Measurements from ENCODE around the gene MAPK1IP1L.
"Not testable (repeated sequence)": the region's sequence is repeated elsewhere in the genome, so short reads cannot be mapped to it uniquely, and the experiment has no call there.

MAPK1IP1L gene

DNA sequence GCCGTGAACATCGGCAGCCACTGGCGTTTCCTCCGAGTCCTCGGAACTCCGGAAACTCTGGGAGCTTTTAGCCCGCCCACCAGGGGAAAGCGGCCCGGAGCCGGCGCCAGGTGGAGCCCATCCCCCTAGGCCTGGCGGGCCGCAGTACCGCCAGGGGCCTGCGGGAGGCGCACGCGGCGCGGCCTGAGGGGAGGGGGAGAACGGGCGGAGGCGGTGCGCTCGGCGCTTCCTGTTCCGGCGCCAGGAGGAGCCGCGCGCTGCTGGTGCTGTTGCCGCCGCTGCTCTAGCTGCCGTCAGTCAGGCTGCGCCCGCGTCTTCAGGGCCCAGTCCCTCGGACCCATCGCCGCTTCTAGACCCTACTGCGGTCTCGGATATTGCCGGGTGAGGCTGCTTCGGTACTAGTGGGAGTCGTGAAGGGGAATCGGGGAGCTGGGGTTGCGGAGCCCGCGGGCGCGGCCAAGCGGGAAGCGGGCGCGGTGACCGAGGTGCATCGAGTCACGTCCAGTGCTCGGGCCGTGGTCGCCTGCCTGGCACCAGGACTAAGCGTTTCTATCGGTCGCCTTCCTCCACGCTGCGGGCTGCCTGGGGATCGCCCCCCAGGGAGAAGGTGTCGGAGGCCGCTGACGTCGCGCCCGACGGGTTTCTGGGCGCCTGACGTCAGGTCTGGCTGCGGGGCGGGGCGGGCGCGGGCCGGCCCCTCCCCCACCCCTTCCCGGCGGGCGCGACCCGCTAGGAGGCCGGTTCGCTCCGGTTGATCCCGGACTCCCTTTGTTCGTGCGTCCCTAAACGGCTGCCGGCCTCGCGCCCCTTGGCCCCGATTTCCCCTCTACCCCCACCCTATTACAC is at the start of gene MAPK1IP1L:
MAPK1IP1L (plus strand) TSS at position 225 of the 846 bp plus-strand sequence. CDS start 10,037 bp downstream, outside the sequence.
- DNase-seq: peak; percentile 92

DNA sequence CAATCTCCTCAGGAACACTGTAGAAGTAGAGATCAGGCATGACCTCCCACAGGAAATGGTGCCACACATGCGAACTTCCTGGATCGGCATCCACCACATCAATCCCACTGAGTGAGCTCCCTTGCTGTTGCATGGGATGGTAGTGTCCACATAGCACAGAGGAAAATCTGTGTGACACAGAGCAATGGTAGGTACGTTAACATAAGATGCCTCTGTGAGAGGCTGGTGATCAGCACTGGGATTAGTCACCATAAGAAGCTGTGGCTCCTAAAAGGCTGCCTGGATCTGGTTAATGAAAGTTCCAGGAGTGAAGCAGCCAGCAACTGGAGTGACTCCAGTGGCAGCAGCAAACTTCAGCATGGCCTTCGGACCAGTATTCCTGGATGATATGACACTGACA is 46.4 kb upstream of the MAPK1IP1L start:
- no peak for DNase-seq

DNA sequence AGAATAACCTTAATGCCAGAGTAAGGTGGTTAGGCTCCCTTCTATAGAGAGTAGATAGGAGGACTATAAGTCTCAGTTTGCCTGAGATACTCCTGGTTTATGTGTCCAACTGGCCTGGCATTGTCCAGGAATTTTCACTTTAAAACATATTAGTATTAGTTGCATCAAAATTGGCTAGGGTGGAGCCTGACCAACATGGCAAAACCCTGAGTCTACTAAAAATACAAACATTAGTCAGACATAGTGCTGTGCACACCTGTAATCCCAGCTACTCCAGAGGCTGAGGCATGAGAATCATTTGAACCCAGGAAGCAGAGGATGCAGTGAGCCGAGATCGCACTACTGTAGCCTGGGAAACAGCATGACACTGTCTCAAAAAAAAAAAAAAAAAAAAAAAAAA is 36.4 kb upstream of the MAPK1IP1L start:
- no peak for DNase-seq

GRCh38 chr14:55019968-55020554 is 31.4 kb upstream of the MAPK1IP1L start:
- DNase-seq: no peak

DNA sequence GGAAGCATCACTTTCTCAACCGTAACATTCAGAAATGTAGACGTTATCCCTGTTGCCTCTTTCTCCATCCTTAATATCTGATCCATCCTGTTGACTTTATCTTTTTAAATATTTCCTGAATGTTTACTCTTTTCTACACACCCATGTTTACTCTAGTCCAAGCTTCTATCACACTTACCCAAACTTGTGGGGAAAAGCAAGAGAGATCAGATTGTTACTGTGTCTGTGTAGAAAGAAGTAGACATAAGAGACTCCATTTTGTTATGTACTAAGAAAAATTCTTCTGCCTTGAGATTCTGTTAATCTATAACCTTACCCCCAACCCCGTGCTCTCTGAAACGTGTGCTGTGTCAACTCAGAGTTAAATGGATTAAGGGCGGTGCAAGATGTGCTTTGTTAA is 27.1 kb upstream of the MAPK1IP1L start:
- DNase-seq: not testable (repeated sequence)

- DNase-seq: no peak
Measured at GRCh38 chr14:55025948-55026347, 25.5 kb upstream of the MAPK1IP1L start.

- DNase-seq: no peak
Measured at GRCh38 chr14:55026441-55026792, 25.0 kb upstream of the MAPK1IP1L start.

GRCh38 chr14:55026793-55027561 is 24.5 kb upstream of the MAPK1IP1L start, which contains the start of the genes SOCS4 and WDHD1:
Gene SOCS4 (plus strand): TSS chr14:55027236. CDS start chr14:55043042, 15,806 bp downstream.
Gene WDHD1 (minus strand): TSS chr14:55027099. CDS start chr14:55026787, 312 bp downstream.
- peak; percentile 95 for DNase-seq

GRCh38 chr14:55028066-55028465 is 23.4 kb upstream of the MAPK1IP1L start:
- DNase-seq: no peak

- no peak for DNase-seq
Measured at GRCh38 chr14:55028476-55028875, 23.0 kb upstream of the MAPK1IP1L start.

DNA sequence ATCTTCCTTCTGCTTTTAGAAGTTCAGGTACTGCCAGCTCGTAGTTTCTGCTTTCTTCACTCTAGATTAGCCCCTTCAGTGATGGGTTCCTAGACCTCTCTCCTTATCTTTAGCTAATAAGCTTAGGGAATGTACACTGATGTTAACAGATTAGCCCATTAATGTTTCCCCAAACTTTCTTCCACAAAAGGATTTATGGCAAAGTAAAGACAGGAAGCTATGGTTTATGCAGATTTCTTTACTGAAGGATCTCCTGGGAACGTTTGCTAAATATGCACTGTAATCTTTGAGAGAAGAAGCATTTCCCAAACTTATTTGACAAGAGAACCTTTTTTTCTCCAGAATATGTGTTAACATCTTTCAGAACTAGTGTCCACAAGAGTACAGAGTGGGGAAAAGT is 20.3 kb upstream of the MAPK1IP1L start:
- no peak for DNase-seq

DNA sequence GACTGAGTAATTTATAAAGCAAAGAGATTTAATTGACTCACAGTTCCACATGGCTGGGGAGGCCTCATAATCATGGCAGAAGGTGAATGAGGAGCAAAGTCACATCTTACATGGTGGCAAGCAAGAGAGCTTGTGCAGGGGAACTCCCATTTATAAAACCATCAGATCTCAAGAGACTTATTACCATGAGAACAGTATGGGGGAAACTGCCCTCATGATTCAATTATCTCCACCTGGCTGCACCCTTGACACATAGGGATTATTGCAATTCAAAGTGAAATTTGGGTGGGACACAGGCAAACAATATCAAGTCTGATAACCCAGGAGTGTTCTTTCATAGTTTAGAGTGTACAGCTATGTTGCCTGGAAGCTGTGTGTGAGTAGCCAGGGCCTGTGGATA is 13.5 kb upstream of the MAPK1IP1L start:
- DNase-seq: not testable (repeated sequence)

- no peak for DNase-seq
Measured at GRCh38 chr14:55038708-55039107, 12.7 kb upstream of the MAPK1IP1L start.

- DNase-seq: no peak
Measured at GRCh38 chr14:55043528-55043927, 7.9 kb upstream of the MAPK1IP1L start.

GRCh38 chr14:55045087-55045486 is 6.4 kb upstream of the MAPK1IP1L start:
- DNase-seq: no peak

- no peak for DNase-seq
Measured at GRCh38 chr14:55047301-55048053, 4.0 kb upstream of the MAPK1IP1L start.

- DNase-seq: no peak
Measured at GRCh38 chr14:55048900-55049436, 2.5 kb upstream of the MAPK1IP1L start.

DNA sequence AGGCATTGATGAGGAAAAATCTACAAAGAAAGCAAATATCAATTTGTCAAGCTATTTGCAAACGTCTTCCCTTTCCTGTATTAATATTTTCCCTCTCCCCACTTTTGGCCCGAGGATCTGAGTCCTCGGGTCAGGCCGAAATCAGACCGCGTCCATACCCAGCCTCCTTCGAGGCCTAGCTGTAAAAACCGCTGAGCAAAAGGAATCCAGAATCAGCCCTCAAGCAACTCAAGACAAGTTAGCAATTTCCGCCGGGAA is 353 bp upstream of the MAPK1IP1L start:
- DNase-seq: no peak

DNA sequence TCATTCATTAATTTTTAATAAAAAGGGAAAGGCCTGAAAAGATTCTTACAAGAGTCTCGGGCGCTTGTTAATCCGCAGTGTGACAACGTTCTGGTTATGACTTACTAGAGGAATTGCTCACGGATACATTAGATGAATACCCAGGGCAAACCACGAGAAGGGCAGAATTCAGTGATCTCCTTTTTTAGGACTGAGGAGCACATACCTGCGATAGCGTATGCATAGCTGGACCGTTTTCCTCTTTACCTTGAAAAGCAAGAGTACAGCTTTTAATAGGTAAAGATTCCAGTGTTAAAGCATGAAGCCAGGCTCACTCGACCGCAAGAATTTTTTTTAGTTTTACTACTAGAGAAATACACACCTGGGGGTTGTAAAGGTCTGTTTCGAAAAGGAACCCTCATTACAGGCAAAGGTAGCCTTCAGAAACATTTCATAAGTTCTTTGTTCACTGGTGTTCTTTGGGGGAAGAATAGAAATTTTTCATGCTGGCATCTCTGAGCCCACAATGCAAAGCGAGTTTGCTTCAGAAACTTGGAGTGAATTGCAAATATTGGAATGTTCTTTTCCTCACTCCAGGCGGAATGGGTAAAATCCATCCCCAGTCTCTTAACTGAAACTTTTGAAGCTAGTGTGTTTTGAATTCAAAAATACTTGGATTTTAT is 953 bp downstream of the MAPK1IP1L start:
- DNase-seq: no peak

DNA sequence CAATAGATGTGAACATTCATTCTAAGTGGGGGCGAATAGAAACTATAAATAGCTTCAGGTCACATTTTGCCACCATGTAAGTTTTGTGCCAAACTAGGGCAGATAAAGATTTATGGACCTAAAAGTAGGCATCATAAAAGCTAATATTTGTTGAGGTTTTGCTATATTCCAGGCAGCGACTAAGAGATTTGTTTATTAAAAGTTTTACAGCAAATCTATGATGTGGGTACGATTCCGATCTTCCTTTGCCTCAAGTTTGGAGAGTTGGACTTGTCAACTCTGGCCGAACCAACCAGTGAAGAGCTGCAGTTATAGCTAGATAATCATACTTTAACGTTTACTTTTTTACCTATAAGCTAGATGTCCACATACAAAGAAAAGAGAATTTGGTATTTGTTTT is 1.6 kb downstream of the MAPK1IP1L start:
- DNase-seq: no peak

- DNase-seq: no peak
Measured at GRCh38 chr14:55053500-55053899, 2.1 kb downstream of the MAPK1IP1L start.

DNA sequence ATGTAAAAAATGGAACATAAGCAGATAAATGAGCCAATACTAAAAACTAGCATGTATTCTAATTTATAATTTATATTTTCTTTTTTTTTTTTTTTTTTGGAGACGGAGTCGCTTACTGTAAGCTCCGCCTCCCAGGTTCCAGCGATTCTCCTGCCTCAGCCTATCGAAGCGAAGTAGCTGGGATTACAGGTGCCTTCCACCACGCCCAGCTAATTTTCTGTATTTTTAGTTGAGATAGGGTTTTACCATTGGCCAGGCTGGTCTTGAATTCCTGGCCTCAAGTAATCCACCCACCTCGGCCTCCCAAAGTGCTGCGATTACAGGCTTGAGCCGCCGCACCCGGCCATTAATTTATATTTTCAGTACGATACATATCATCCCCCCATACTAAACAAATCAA is 2.7 kb downstream of the MAPK1IP1L start:
- DNase-seq: no peak
